Renal cortex interstitium (tissue), 11 donors: ENCODE measurements around the gene MCM3AP. TPM values are rescaled to one million over a fixed set of nuclear protein-coding genes. Genes with fewer than 3 reads are reported as not detected.
"Not testable (repeated sequence)": the region's sequence is repeated elsewhere in the genome, so short reads cannot be mapped to it uniquely, and the experiment has no call there.

Experiments
- DNase-seq, 11 donors: peaks; one replicate each; pipeline ENCODE4 v3.0.0-alpha.2; 2013; ENCODE audit warnings: low read depth in 9 of 11, low spot score in 4 of 11; ENCODE audit errors: extremely low read depth in 1 of 11
- polyA plus RNA-seq, 3 donors: library from polyadenylated mRNA; unstranded; fragments of 120-200 nt; gene quantifications; one replicate each; pipeline ENCODE4 v1.2.1, GENCODE V29; 2013; ENCODE audit not compliant: insufficient read length in 3 of 3

The MCM3AP gene
- polyA plus RNA-seq, 3 donors = 85.2 to 99.7 (median 88.7) TPM

- DNase-seq = no peak
Measured at GRCh38 chr21:46318464-46318845, 33.0 kb upstream of the MCM3AP start.

DNA sequence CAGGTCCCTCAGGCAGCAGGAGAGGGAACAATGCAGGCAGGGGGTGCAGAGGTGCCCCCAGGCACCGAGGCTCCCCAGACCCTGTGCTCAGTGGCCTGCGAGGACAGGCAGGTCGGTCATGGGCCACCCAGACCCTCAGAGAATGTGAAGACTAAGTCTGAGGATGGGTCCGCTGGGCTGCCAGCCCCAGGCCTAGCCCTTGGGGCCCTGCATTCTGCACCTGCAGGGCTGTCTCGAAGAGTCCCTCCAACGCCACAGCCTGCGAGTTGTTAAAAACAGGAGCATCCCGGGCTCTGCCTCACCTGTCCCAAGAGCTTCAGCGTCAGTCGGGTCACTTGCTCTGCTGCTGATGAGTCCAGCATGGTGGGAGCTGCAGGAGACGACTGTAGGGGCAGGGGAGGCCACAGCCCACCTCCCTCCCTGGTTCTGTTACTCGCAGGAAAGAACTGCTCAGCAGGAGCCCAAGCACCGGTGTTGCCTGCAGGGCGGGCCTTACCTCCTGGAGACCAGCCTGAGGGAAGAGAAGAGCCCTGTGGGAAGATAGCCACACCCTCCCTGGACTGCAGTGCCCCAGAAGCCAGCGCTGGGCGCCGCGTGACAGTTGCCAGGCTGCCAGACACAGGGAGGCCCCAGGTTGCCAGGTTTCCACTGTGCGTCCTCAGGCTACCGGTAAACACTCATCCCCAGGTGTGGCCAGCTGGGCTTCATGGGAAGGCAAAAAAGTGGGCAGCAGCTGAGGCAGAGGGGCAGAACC is 32.5 kb upstream of the MCM3AP start:
- no peak for DNase-seq

DNA sequence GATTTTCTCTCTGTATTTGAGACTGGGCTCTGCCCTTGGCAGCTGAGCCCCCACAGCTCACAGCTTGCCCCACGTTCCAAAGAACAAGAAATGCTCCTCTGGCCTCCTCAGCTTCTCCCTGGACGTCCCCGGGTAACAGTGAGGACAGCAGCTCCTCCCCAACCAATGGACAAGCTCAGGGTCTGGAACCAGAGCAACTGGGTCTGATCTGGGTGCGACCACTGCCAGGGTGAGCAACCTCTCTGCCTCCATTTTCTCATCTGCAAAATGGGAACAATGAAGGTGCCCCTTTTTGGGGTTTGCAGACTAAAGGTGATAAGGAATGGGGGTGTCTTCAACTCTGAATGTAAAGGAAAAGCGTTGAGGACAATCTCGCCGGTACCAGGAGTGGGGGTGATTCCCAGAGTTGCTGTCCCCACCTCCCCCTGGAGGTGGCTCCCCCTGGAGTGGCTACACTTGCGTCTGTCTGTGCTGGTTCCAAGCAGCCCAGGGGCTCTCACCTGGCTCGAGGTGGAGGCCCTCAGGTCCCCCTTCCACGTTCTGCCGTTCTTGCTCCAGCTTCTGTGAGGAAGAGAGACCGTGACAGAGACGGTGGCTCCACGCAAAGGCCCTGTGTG is 31.4 kb upstream of the MCM3AP start:
- DNase-seq = no peak

- no peak for DNase-seq
Measured at GRCh38 chr21:46314441-46315020, 29.1 kb upstream of the MCM3AP start.

DNA sequence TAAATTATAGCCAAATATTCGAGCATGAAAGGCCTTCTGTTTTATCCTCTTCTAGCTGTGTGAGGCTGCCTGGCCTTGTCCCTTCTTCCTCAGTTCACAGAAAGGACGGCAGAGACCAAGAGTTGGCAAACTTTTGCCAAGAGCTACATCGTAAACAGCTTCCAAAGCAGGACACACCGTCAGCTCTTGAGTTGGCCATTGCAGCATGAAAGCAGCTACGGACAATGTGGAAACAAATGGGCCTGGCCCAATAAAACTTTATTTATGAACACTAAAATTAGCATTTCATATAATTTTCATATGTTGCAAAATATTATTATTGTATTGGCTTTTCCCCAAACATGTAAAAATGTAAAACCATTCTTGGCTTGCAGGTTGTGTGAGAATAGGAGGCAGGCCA is 27.5 kb upstream of the MCM3AP start:
- no peak for DNase-seq

GRCh38 chr21:46311568-46311967 is 26.2 kb upstream of the MCM3AP start:
- no peak for DNase-seq

DNA sequence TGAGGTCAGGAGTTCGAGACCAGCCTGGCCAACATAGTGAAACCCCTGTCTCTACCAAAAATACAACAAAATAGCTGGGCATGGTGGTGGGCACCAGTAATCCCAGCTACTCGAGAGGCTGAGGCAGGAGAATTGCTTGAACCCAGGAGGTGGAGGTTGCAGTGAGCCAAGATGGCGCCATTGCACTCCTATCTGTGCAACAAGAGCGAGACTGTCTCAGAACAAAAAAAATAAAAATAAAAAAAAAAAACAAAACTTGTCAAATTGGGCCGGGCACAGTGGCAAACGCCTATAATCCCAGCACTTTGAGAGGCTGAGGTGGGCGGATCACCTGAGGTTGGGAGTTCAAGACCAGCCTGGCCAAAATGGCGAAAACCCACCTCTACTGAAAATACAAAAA is 24.8 kb upstream of the MCM3AP start:
- DNase-seq = not testable (repeated sequence)

DNA sequence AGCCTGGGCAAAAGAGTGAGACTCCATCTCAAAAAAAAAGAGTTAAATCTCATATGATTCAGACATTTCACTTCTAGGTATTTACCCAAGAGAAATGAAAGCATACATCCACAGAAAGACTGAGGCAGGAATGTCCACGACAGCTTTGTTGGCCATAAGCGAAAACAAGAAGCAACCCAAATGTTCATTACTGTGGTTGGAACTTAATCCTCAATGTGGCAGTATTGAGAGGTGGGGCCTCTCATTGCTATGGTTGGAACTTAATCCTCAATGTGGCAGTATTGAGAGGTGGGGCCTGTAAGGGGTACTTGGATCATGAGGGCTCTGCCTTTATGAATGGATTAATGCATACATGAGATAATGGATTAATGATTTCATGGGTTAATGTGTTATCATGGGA is 23.0 kb upstream of the MCM3AP start:
- DNase-seq = no peak

DNA sequence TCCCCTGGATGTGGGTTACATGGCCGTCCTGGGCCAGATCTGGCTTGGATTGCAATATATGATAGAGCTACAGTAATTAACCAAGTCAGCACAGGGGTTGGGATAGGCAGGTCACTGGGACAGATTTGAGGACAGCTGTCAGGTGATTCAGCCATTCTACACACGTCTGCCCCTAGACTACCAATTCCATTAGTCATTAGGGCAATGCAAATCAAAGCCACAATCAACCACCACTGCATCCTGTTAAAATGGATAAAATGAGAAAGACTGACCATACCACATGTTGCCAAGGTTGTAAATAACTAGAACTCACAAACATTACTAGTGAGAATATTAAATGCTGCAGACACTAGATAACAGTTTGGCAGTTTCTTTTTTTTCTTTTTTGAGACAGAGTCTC is 22.2 kb upstream of the MCM3AP start:
- DNase-seq = no peak

DNA sequence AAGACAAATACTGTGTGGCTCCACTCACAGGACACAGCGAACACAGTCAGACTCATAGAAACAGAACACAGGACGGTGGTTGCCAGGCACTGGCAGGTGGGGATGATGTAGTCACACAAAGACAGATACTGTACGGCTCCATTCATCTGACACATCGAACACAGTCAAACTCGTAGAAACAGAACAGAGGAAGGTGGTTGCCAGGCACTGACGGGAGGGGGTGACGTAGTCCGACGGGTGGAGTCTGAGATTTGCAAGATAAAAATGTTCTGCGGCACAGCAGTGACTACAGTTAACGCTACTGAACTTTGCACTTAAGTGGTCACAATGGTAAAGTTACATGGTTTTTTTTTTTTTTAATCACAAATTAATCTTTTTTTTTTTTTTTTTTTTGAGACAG is 19.5 kb upstream of the MCM3AP start:
- DNase-seq = no peak

- no peak for DNase-seq
Measured at GRCh38 chr21:46304437-46304836, 19.0 kb upstream of the MCM3AP start.

DNA sequence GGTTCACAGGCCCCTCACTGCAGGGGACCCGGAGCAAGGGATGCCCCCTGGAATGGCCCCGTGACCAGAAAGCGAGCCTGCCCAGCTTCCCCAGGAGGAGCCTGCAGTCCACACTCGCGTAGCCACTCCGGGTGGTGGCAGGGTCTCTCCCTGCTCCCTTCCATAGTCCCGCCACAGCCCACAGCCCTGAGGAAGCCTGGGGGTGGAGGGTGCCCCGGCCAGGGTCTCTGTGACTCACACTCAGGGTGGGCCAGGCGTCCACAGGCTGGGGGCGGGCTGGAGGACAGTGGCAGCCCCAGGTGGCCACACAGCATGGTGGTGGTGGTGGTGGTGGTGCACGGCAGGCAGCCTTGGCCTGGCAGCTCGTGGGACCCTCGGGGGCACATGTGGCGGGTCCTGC is 16.3 kb upstream of the MCM3AP start:
- no peak for DNase-seq

GRCh38 chr21:46299167-46299566 is 13.8 kb upstream of the MCM3AP start:
- DNase-seq = no peak

DNA sequence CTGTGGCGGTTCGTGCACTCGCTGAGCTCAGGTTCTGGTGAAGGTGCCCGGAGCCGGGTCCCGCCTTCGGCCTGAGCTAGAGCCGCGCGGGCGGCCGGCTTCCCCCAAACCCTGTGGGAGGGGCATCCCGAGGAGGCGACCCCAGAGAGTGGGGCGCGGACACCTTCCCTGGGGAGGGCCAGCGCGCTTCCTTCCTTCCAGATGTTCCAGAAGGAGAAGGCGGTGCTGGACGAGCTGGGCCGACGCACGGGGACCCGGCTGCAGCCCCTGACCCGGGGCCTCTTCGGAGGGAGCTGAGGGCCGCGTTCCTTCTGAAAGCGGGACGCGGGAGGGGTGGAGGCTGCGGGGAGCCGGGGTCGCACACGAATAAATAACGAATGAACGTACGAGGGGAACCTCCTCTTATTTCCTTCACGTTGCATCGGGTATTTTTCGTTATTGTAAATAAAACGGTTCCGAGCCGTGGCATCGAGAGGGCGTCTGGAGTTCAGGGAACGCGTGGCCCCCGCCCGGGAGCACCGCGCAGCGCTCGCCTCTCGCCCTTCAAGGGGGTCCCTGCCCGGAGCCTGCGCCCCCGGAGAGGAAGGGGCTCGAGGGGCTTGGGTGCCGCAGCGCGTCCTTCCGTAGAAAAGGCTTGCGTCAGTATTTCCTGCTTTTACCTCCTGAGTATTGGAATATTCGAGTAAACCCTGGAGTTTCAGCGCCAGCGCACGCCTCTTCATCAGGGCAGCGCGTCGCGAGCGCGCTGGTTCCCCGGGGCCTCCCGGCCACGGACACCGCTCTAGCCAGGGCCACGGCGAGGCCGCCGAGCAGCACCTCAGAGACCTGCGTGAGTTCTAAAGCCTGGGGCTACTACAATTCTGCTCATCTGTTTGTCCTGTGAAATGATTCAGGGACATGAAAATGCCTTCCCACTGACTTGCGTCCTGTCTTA is 12.2 kb upstream of the MCM3AP start:
- no peak for DNase-seq

- peak in 10 of 11 donors; percentile 45 to 79 (median 62) for DNase-seq
Measured at GRCh38 chr21:46295996-46296752, 10.8 kb upstream of the MCM3AP start.

- DNase-seq = no peak
Measured at GRCh38 chr21:46295177-46295770, 9.9 kb upstream of the MCM3AP start.

GRCh38 chr21:46294647-46295176 is 9.3 kb upstream of the MCM3AP start:
- DNase-seq = no peak

- DNase-seq = no peak
Measured at GRCh38 chr21:46291561-46291960, 6.2 kb upstream of the MCM3AP start.
